Measurements from ENCODE around the gene STIM1. TPM values are rescaled to one million over a fixed set of nuclear protein-coding genes. Genes with fewer than 3 reads are reported as not detected.

Gene STIM1
- total RNA-seq, 1 experiment from 2014 or later, result 28.3 TPM

- Histone ChIP-seq H3F3A (ENCODE audit: insufficient read depth, low read depth) (peaks cover 53% of the 10 kb centered on the region), H3K4me3 (no peak overlapping the region), H3K27ac (peak overlapping the region; percentile 100), H3K4me2 (peak overlapping the region; percentile 93; the same call in 1 of the 2 replicates), H3K27me3 (ENCODE audit: insufficient read depth, low read depth) (no peaks in the 10 kb centered on the region), H4K20me1 (ENCODE audit: insufficient read depth) (no peaks in the 10 kb centered on the region), H3K4me1 (replicated peaks; ENCODE audit: insufficient read depth) (peaks cover 62% of the 10 kb centered on the region), H3K79me2 (ENCODE audit: low read depth) (peaks cover 41% of the 10 kb centered on the region), H3K9me2 (ENCODE audit: insufficient read depth) (no peaks in the 10 kb centered on the region), H2AFZ (no peak overlapping the region), H3K36me3 (ENCODE audit: low read depth) (no peaks in the 10 kb centered on the region), H3K9me3 (ENCODE audit: insufficient read depth, low read depth) (no peaks in the 10 kb centered on the region)
- POLR2A ChIA-PET (ENCODE audit: unreplicated experiment), result no interaction called here
- BruUV-seq (replicated peaks), result no TSS peak
- intact Hi-C loops (cut with micrococcal nuclease; ENCODE audit: unreplicated experiment), result loop anchor here (5.0 kb wide), 1 partner anchor 50 kb away; no protein-coding TSS in a partner anchor
- DNase-seq, result no peak
- TF ChIP-seq EZH2 (IDR thresholded peaks at IDR 0.05; ENCODE audit: low read depth), result no peak
- no peak for TF ChIP-seq CTCF (conservative IDR thresholded peaks at IDR 0.05)
- CTCF ChIA-PET, result no interaction called here
Observed at GRCh38 chr11:3907590-3907989, 52.1 kb downstream of the STIM1 start.

- no peak overlapping the region for H2AFZ ChIP-seq
- H3K36me3 ChIP-seq (ENCODE audit: low read depth), result no peaks in the 10 kb centered on the region
- no peak for TF ChIP-seq EZH2 (IDR thresholded peaks at IDR 0.05; ENCODE audit: low read depth)
- no peak for TF ChIP-seq CTCF (conservative IDR thresholded peaks at IDR 0.05)
- no TSS peak for BruUV-seq (replicated peaks)
- no peaks in the 10 kb centered on the region for H3K9me2 ChIP-seq (ENCODE audit: insufficient read depth)
- H3F3A ChIP-seq (ENCODE audit: insufficient read depth, low read depth), result peaks cover 30% of the 10 kb centered on the region
- POLR2A ChIA-PET (ENCODE audit: unreplicated experiment), result no interaction called here
- H4K20me1 ChIP-seq (ENCODE audit: insufficient read depth), result no peaks in the 10 kb centered on the region
- no peak overlapping the region for H3K4me3 ChIP-seq
- no peak overlapping the region for H3K4me2 ChIP-seq
- intact Hi-C loops (cut with micrococcal nuclease; ENCODE audit: unreplicated experiment), result loop anchor here (5.0 kb wide), 1 partner anchor 47 kb away; no protein-coding TSS in a partner anchor
- H3K9me3 ChIP-seq (ENCODE audit: insufficient read depth, low read depth), result no peaks in the 10 kb centered on the region
- H3K79me2 ChIP-seq (ENCODE audit: low read depth), result peaks cover 29% of the 10 kb centered on the region; the same call in 1 of the 2 replicates
- H3K4me1 ChIP-seq (replicated peaks; ENCODE audit: insufficient read depth), result peaks cover 39% of the 10 kb centered on the region
- H3K27me3 ChIP-seq (ENCODE audit: insufficient read depth, low read depth), result no peaks in the 10 kb centered on the region
- no peak for DNase-seq
- CTCF ChIA-PET, result no interaction called here
- H3K27ac ChIP-seq, result no peak overlapping the region
Observed at GRCh38 chr11:3909901-3910300, 54.4 kb downstream of the STIM1 start.

- POLR2A ChIA-PET (ENCODE audit: unreplicated experiment), result interaction anchor here (0.6 kb wide), 1 partner anchor 51 kb away, joined by 3 read pairs; no protein-coding TSS in a partner anchor
- Histone ChIP-seq H3K27ac (no peak overlapping the region), H3K79me2 (ENCODE audit: low read depth) (peaks cover 23% of the 10 kb centered on the region; the same call in 1 of the 2 replicates), H3K4me3 (no peak overlapping the region), H2AFZ (no peak overlapping the region), H3F3A (ENCODE audit: insufficient read depth, low read depth) (peaks cover 10% of the 10 kb centered on the region), H3K36me3 (ENCODE audit: low read depth) (no peaks in the 10 kb centered on the region), H3K27me3 (ENCODE audit: insufficient read depth, low read depth) (no peaks in the 10 kb centered on the region), H4K20me1 (ENCODE audit: insufficient read depth) (no peaks in the 10 kb centered on the region), H3K4me1 (replicated peaks; ENCODE audit: insufficient read depth) (peaks cover 19% of the 10 kb centered on the region), H3K9me3 (ENCODE audit: insufficient read depth, low read depth) (no peaks in the 10 kb centered on the region), H3K9me2 (ENCODE audit: insufficient read depth) (no peaks in the 10 kb centered on the region), H3K4me2 (no peak overlapping the region)
- no peak for TF ChIP-seq EZH2 (IDR thresholded peaks at IDR 0.05; ENCODE audit: low read depth)
- no peak for TF ChIP-seq CTCF (conservative IDR thresholded peaks at IDR 0.05)
- intact Hi-C loops (cut with micrococcal nuclease; ENCODE audit: unreplicated experiment), result no loop called here
- DNase-seq, result no peak
- BruUV-seq (replicated peaks), result no TSS peak
- CTCF ChIA-PET, result no interaction called here
Observed at GRCh38 chr11:3911908-3912505, 56.5 kb downstream of the STIM1 start.
